A673 (cell line): ENCODE results near the gene HOXD8.

Source experiments
- CTCF ChIP-seq: fragments of 300-800, 200-600 bp; sonication (generic); conservative IDR thresholded peaks from 2 replicates; pipeline ENCODE4 v1.5.1; 2017; ENCODE audit warnings: low read depth, mild to moderate bottlenecking, antibody characterized with exemption, low read length, moderate library complexity, mixed read lengths
- EZH2 ChIP-seq: fragments of 200-600 bp; sonication (generic); IDR thresholded peaks from 2 replicates; pipeline ENCODE4 v1.6.1; 2017; ENCODE audit warnings: borderline replicate concordance, low read depth, mild to moderate bottlenecking, mixed read lengths, antibody characterized with exemption, low read length; ENCODE audit not compliant: poor library complexity, severe bottlenecking

DNA sequence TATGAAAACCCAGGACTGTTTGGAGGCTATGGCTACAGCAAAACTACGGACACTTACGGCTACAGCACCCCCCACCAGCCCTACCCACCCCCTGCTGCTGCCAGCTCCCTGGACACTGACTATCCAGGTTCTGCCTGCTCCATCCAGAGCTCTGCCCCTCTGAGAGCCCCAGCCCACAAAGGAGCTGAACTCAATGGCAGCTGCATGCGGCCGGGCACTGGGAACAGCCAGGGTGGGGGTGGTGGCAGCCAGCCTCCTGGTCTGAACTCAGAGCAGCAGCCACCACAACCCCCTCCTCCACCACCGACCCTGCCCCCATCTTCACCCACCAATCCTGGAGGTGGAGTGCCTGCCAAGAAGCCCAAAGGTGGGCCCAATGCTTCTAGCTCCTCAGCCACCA, 39.7 kb downstream of the HOXD8 start:
- no peak for TF ChIP-seq CTCF
- TF ChIP-seq EZH2 = no peak
